Activated effector memory CD4-positive, alpha-beta T cell treated with Interleukin-2 at 50 U/mL for 16 hours (primary cell): ENCODE measurements around the gene HERC3.

Experiments used
- DNase-seq: peaks from one replicate; pipeline ENCODE4 v3.0.0-alpha.2; 2020

The HERC3 gene

GRCh38 chr4:88722276-88722780, 130.0 kb downstream of the HERC3 start:
- DNase-seq = no peak

- DNase-seq = no peak
These were observed 130.5 kb downstream of the HERC3 start for GRCh38 chr4:88722828-88723227.

- no peak for DNase-seq
These were observed 132.1 kb downstream of the HERC3 start for GRCh38 chr4:88724406-88724805.

- no peak for DNase-seq
These were observed 132.9 kb downstream of the HERC3 start for GRCh38 chr4:88725143-88725542.

GRCh38 chr4:88725986-88726385, 133.7 kb downstream of the HERC3 start:
- no peak for DNase-seq

GRCh38 chr4:88728146-88728545, 135.9 kb downstream of the HERC3 start:
- no peak for DNase-seq

- DNase-seq = no peak
These were observed 137.0 kb downstream of the HERC3 start for GRCh38 chr4:88729146-88729760.

GRCh38 chr4:88730811-88731210, 138.5 kb downstream of the HERC3 start:
- no peak for DNase-seq

- DNase-seq = no peak
These were observed 139.1 kb downstream of the HERC3 start for GRCh38 chr4:88731381-88731780.

- DNase-seq = no peak
These were observed 140.6 kb downstream of the HERC3 start for GRCh38 chr4:88732714-88733368.

- no peak for DNase-seq
These were observed 142.2 kb downstream of the HERC3 start for GRCh38 chr4:88734403-88734949.

- DNase-seq = no peak
These were observed 143.3 kb downstream of the HERC3 start for GRCh38 chr4:88735564-88735963.

- no peak for DNase-seq
These were observed 144.0 kb downstream of the HERC3 start for GRCh38 chr4:88736264-88736663.

- no peak for DNase-seq
These were observed 145.1 kb downstream of the HERC3 start for GRCh38 chr4:88737307-88737941.

- no peak for DNase-seq
These were observed 145.9 kb downstream of the HERC3 start for GRCh38 chr4:88738180-88738579.

GRCh38 chr4:88742561-88742960, 150.3 kb downstream of the HERC3 start:
- no peak for DNase-seq

- no peak for DNase-seq
These were observed 151.4 kb downstream of the HERC3 start for GRCh38 chr4:88743696-88744095.

- no peak for DNase-seq
These were observed 152.3 kb downstream of the HERC3 start for GRCh38 chr4:88744609-88745008.

- no peak for DNase-seq
These were observed 152.9 kb downstream of the HERC3 start for GRCh38 chr4:88745175-88745574.

- DNase-seq = no peak
These were observed 153.4 kb downstream of the HERC3 start for GRCh38 chr4:88745581-88746163.

GRCh38 chr4:88746206-88746605, 153.9 kb downstream of the HERC3 start:
- no peak for DNase-seq

- DNase-seq = no peak
These were observed 155.1 kb downstream of the HERC3 start for GRCh38 chr4:88747351-88747750.

- no peak for DNase-seq
These were observed 158.1 kb downstream of the HERC3 start for GRCh38 chr4:88750369-88750768.
